HG03060 (cell line): ENCODE measurements around the gene SIL1.

ENCODE experiments used
- ATAC-seq: cut with Tn5 transposase; IDR thresholded peaks from one replicate; pipeline ENCODE4 v1.9.1; 2021; ENCODE audit warnings: low read depth, moderate number of reproducible peaks; ENCODE audit not compliant: unreplicated experiment

The SIL1 gene

GRCh38 chr5:138990986-138991590, 207.1 kb downstream of the SIL1 start:
- no peak for ATAC-seq

- no peak for ATAC-seq
Observed at GRCh38 chr5:138989720-138990119, 208.4 kb downstream of the SIL1 start.

DNA sequence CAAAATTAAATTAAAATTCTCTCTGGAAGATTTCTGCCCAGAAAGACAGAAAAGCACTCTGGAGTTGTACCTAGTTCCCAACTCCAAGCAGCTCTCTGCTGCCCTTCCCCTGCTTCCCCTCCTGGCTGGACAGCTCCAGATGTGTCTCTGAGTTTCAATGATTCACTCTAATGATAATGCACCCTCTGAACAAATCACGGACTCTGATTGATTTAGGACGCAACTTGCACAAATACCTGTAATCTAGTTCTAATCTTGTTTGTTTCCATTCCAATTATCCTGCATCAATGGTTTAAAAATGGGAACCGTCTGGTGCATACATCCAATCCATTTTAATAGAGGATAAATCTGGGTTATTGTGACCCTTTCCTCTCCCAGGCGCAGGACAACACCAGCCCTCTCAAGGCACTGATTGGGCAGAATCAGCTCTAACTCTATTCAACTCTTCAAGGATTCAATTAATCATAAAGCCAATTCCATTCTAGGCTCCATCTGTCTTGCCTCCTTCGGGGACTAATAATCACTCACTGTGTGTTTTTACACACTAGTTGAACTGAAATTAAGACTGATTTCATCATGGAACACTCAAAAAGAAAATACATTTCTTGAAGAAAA, 211.9 kb downstream of the SIL1 start:
- no peak for ATAC-seq

GRCh38 chr5:138985683-138986082, 212.5 kb downstream of the SIL1 start:
- ATAC-seq, result no peak

GRCh38 chr5:138985256-138985655, 212.9 kb downstream of the SIL1 start:
- ATAC-seq, result no peak

GRCh38 chr5:138983984-138984383, 214.2 kb downstream of the SIL1 start:
- ATAC-seq, result no peak

- ATAC-seq, result no peak
Observed at GRCh38 chr5:138981586-138981985, 216.6 kb downstream of the SIL1 start.

DNA sequence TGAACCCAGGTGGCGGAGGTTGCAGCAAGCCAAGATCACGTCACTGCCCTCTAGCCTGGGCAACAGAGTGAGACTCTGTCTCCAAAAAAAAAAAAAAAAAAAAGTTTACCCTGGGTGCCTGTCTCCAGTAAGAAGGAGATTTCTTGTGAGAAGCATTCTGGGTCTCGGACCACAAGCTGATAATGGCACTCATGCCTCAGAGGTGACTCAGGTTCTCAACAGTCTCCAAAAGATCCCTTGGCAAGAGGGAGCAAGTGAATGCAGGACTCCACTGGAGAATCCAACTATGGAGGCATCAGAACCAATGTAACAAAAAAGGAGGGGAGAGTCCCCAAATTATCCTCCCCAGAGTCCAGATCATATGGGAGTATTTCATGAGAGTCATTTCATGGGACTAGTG, 217.0 kb downstream of the SIL1 start:
- no peak for ATAC-seq

- no peak for ATAC-seq
Observed at GRCh38 chr5:138980441-138980840, 217.7 kb downstream of the SIL1 start.

GRCh38 chr5:138979684-138980280, 218.4 kb downstream of the SIL1 start:
- no peak for ATAC-seq

DNA sequence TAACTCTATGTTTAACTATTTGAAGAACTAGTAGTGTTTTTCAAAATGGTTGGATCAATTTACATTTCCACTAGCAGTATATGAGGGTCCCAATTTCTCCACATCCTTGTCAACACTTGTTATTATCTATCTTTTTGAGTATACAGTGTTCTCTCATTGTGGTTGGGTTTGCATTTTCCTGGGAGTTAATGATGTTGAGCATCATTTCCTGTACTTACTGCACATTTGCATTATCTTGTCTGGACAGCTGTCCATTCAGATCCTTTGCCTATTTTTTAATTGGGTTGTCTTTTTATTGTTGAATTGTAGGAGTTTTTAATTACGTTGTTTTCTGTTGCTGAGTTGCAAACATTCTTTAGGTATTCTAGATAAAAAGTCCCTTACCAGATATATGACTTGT, 219.6 kb downstream of the SIL1 start:
- ATAC-seq, result no peak

- no peak for ATAC-seq
Observed at GRCh38 chr5:138978080-138978479, 220.1 kb downstream of the SIL1 start.

DNA sequence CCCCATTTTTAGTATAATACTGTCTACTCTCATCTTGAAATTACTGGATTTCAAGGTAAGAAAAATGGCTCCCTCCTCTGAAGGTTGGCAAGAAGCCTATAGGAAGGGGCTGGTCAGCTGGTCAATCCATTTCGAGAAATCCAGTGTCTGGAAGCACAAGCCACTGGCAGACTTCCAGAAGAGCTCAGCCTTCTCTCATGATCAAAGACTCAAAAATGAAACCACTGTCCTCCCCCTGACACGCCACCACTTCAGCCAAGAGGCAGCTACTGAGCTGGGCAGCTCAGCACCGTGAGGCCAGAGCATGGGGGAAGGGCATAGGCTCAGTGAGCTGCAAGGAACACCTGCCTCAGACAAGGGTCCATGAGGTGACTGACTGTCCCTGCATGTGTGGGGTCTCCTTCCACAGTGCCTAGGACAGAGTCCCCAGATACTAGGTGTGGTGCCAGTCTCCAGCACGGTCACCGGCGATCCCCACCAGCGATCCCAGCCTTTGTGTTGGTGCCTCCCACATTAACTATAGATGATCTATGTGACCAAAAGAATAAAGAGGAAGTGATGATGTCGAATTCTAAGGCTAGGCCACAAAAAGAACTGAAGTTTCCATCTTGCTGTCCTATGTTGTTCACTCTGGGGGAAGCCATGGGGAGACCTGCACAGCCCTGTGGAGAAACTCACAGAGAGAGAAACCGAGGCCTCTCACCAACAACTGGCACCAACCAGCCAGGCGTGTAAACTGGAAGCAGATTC, 222.9 kb downstream of the SIL1 start:
- no peak for ATAC-seq

- no peak for ATAC-seq
Observed at GRCh38 chr5:138974227-138975063, 223.7 kb downstream of the SIL1 start.

GRCh38 chr5:138972836-138973235, 225.3 kb downstream of the SIL1 start:
- ATAC-seq, result no peak

GRCh38 chr5:138972230-138972629, 225.9 kb downstream of the SIL1 start:
- no peak for ATAC-seq

GRCh38 chr5:138969323-138970002, 228.7 kb downstream of the SIL1 start:
- ATAC-seq, result no peak

- ATAC-seq, result no peak
Observed at GRCh38 chr5:138968601-138969000, 229.6 kb downstream of the SIL1 start.

- no peak for ATAC-seq
Observed at GRCh38 chr5:138967791-138968448, 230.2 kb downstream of the SIL1 start.
